ENCODE measurements around the gene SPDYE16.
"Not testable (repeated sequence)": the region's sequence is repeated elsewhere in the genome, so short reads cannot be mapped to it uniquely, and the experiment has no call there.

Gene SPDYE16, protein sequence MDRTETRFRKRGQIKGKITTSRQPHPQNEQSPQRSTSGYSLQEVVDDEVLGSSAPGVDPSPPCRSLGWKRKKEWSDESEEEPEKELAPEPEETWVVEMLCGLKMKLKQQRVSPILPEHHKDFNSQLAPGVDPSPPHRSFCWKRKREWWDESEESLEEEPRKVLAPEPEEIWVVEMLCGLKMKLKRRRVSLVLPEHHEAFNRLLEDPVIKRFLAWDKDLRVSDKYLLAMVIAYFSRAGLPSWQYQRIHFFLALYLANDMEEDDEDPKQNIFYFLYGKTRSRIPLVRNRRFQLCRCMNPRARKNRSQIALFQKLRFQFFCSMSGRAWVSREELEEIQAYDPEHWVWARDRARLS

DNA sequence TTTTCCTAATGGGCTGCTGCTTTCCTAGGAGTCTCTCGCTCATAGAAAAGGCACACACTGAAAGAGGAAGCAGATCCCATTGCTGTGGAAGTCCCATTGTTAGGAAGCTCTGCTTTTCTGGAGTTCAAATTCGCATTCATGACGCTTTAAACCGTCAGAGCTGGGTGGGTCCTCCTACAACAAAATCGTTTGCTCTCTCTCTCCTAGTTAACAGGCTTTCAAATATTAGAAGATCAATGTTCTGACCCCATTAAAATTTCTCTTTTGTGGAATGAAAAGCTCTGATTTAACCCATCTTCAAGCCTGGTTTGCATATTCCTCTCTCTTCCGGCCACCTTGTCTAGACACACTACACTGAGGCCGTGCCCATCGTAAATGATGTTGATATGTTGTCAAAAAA is at the start of gene SPDYE16:
Gene SPDYE16 (minus strand): TSS at position 101 of the 400 bp plus-strand sequence. CDS start 1,838 bp downstream, outside the sequence.
- DNase-seq (ENCODE audit: low spot score) = not testable (repeated sequence)

DNA sequence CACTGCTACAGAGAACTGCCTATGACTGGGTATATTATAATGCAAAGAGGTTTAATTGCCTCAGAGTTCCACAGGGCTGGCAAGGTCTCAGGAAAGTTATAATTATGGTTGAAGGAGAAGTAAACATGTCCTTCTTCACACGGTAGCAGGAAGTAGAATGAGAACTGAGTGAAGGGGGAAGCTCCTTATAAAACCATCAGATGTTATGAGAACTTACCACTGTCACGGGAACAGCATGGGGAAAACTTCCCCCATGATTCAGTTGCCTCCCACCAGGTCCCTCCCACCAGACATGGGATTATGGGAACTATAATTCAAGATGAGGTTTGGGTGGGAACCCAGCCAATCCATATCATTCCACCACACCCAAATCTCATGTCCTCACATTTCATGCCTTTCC is 49.6 kb upstream of the SPDYE16 start:
- not testable (repeated sequence) for DNase-seq (ENCODE audit: low spot score)

DNA sequence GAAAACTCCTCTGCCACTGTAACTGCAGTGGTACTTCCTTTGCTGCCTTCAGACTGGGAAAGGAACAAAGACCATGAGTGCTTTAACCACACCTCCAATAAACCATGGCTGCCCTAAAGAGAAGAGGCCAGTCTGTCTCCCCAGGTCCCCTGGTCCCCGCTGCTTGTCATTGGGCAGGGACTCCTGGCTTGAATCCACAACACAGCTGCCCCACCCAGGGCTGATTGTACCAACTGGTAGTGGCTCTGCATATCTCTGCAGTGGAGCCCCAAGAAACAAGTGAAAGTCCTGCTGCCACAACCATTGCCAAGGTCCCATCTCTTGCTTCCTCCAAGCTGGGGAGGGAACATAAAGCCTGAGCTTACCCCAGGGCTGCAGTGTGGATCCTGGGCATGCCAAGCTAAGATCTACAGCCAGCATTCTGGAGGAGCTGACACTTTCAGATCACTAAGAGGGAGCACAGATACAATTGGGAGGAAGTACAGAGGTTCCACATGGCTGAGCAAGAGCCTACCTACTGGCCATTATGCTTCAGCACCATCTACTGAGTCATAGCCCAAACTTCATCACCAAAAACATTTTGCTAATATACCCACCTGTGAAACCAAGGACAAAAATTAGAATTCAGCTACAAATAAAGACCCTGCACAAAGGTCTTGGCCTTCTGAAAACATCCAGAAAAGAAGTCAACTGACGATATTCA is 48.7 kb upstream of the SPDYE16 start:
- DNase-seq (ENCODE audit: low spot score) = not testable (repeated sequence)

DNA sequence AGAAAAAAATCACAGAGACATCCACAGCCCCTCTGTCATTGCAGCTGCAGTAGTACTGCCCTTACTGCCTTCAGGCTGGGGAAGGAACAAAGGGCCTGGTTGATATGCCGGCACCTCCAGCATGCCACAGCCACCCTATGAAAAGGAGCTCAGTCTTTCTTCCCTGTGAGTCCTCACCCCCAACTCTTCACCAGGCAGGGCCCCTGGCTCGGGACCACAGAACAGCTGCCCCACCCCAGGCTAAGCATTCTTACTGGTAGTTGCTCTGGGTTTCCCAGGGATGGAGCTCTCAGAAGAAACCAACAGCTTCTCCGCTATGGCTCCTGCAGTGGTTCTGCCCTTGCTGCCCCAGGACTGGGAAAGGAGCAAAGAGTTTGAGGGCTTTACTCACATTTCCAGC is 47.9 kb upstream of the SPDYE16 start:
- not testable (repeated sequence) for DNase-seq (ENCODE audit: low spot score)

DNA sequence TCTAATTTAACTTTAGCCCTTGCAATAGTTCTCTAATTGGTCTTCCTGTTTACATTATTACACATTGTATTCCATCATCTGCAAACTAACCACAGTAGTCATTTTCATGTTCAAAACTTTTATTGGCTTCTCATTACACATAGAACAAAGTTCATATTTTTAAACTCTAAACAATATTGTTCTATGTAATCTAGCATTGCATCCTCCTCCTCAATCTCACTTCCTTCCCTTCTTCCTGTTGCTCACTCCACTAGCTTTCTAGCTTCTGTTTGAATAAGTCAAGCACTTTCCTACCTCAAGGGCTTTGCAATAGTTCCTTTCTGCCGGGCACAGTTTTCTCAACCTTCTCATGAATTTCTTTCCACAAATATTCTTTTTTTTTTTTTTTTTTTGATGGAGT is 45.5 kb upstream of the SPDYE16 start:
- DNase-seq (ENCODE audit: low spot score) = not testable (repeated sequence)

DNA sequence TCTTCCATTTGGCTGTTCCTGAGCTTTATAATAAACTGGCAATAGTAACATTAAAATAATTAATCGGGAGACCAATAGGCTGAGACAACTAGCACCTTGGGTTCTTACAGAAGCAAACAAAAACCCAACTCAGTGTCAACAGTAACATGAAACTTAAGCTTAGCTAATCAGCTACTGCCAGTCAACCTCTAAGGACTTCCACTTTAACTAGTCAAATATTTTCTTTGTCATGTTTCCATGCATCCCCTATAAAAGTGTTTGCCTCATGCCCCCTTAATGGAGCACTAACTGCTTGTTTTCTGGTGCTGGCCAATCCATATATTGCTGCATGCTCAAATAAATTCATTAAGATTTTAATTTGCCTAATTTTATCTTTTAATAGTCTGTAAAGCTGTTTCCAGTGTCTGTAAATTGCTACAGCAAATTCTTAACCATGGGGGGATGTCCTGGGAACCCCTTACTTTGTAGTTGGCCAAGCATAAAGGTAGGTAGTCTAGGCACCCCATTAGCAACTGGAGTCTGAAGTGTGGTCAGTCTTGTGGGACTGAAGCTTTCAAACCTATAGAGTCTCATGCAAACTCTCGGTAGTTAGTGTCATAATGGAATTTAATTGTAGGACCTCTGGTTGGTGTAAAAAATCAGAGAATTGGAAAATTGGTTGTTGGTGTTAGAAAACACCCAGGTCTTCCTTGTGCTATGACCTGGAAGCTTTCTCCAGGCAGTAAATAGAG is 43.7 kb upstream of the SPDYE16 start:
- not testable (repeated sequence) for DNase-seq (ENCODE audit: low spot score)

DNA sequence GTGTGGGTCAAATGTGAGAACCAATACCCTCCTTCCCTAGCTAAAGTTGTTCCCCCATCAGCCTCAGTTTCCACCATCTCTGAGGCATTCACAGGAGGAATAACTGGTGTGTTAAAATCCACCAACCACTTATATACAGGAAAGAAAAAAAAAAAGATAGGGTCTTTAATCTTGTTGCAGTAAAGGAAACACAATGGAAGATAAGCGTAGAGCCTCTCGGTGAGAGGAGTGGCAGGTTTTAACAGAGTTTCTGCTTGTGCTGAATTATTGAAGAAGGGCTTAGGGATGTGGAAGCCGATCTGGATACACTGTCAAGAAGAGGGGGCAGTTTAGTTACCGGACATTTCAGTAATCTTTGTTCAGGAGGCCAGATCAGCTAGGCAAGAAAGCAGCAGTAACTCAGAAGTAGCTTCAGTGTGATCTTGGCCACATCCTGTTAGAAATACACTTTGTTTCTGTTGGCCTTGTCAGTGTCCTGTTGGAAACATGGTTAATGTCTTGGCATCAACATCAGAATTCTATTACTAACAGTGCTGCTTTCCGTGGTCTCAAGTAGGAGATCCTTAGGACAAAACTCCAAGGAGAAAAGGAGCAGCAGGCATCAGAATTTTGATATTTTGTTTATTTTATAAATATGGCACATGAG is 40.7 kb upstream of the SPDYE16 start:
- DNase-seq (ENCODE audit: low spot score) = not testable (repeated sequence)

DNA sequence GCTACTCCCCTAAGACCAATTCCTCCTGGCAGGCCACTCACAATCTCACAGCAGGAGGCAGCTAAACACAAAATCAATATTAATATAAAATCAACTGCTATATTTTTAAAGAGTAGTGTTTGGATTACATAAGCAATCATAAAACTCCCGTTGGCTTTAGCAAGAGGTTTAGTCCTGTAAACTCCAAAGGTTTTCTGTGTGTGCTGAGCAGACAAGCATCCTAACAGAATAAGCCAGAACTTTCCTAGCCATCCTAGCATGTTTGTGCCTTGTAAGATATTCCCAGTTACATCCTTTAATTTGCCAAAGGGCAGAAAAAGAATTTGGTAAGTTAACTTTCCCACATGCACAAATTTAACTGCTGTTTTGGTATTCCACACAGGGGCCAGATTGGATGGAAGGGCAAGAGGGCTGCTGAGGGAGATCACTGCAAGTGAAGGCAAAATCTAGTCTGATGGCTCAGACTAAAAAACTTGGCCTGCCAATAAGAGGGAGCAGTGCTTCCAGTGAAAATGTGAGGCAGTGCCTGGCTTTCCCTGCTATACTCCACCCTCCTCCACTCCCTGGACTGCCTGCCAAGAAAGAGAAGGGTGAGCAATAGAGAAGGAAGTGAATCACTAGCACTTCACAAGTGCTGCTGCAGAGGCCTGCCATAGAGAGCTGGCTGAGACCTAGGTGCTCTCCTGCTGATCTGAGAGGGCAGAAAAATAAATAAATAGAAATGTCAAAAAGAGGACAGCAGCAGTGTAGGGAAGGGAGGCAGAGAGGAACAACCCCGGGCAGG is 39.9 kb upstream of the SPDYE16 start:
- DNase-seq (ENCODE audit: low spot score) = not testable (repeated sequence)

DNA sequence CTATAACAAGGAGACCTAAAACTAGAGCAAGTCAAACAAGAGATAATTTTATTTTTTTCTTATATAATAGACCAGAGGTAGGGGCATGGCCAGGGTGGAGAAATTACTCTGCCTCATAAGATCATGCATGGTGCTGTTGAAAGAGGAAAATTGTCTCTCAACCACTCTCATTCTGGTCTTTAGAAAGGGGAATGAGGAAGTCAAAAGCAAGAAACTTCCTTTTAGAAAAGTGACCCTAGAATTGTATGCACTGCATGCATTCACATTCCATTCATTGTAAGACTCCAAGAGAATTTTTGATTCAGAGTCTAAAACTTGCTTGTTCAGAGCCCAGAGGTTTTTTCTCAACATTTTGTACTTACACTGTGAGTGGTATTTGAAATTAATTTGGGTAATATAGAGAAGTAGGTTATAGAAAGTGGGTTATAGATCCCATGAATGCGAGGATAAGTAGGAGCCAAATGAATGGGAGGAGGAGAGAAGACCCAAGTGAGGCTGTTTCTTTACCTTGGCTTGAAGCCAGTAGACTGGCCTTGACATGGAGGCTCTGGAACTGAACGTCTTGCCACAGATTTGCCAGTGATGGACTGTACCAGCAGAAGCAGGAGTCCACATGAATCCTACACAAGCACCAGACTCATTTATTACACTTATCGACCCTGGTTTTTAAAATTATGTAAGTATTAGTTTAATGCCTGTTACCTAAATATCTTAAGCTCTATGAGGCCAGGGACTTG is 33.0 kb upstream of the SPDYE16 start:
- not testable (repeated sequence) for DNase-seq (ENCODE audit: low spot score)

DNA sequence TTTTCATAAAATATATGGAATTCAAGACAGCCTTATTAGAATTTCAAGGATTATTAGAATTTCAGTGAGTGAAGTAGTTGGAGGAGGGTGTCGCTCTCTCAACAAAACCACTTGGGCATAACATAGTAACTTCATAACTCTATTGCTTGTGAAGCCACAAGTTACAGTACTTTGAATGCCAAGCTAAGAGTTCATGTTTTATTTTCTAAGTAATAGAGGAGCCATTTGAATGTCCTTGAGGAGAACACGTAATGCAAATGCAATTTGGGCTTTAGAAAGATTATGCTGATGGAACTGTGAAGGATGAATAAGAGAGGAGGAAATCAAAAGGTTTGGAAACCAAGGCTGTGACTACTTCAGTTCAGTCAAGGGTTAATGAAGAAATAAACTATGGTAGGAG is 32.3 kb upstream of the SPDYE16 start:
- DNase-seq (ENCODE audit: low spot score) = not testable (repeated sequence)

DNA sequence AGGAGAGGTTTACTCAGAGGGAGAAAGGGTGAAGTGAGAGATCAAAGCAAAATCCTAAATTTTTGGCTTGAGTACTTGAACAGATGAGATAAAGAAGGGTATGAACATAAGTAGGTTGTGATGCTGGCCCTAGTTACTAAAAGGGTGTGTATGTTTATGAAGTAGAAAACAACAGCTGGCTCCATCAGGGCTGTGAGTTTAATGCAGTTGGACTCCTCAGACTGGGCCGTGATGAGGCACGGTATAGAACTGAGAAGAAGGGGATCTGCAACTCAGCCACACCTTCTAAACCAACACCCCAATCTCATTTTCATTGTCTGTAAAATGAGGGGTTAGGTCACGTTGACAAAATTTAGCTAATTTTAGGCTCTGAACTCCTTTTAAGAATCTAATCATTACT is 29.2 kb upstream of the SPDYE16 start:
- not testable (repeated sequence) for DNase-seq (ENCODE audit: low spot score)

DNA sequence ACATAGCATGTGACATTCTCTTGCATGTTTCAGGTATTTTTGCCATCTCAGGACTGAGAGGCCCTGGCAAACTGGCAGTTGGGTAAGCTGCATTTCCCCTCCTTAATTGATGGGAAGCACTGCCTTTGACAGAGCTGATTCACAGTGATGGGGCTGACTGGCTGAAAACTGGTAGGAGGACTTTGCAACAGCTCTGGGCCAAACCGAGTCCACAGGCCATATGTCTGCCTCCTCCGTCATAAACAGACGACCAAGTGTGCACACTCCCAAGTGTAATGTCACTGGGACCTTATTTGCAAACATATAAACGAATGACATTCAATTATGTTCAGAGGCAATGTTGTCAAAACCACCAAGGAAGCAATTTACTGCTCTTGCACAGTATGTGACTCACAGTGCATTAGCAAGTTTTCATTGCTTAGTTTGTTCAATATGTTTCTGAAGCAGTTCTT is 27.3 kb upstream of the SPDYE16 start:
- not testable (repeated sequence) for DNase-seq (ENCODE audit: low spot score)

DNA sequence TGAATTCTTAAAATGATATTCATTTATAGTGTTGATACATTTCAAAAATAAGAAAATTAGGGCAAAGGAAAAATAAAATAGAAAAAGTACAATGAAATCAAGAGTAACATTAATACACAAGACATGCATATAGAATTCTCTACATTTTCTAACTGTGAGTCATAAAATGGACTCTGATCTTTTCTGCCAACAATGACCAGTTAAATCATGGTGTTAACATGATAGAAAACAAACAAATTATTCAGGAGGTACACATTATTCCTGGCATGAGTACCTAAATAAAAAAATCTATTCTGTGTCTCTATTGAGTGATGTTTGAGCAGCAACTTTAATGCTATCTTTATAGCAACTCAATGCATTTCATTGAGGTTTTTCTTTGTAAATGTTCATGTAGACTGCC is 25.6 kb upstream of the SPDYE16 start:
- not testable (repeated sequence) for DNase-seq (ENCODE audit: low spot score)

DNA sequence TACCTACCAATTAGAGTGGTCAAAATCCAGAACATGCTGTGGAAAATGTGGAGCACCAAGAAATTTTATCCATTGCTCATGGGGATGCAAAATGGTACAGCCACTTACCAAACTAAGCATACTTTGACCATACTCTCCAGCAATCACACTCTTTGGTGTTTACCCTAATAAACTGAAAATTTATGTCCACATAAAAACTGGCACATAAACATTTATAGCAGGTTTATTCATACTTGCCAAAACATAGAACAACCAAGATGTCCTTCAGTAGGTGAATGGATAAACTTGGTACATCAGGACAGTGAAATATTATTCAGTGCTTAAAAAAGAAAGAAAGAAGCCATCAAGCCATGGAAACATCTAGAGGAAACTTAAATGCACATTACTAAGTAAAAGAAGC is 24.7 kb upstream of the SPDYE16 start:
- DNase-seq (ENCODE audit: low spot score) = not testable (repeated sequence)

DNA sequence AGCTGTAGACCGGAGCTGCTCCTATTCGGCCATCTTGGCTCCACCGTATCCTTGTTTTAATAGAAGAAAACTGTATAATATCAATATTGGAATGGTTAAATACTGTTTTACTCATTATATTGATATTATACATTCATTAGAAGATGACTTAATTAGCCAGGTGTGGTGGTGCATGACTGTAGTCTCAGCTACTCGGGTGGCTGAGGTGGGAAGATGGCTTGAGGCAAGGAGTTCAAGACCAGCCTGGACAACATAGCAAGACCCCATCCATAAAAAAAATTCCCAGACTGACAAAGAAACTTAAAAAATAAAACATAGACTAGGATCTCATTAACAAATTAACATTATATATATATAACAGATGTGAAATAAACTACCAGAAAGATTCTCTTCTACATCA is 24.2 kb upstream of the SPDYE16 start:
- DNase-seq (ENCODE audit: low spot score) = not testable (repeated sequence)

DNA sequence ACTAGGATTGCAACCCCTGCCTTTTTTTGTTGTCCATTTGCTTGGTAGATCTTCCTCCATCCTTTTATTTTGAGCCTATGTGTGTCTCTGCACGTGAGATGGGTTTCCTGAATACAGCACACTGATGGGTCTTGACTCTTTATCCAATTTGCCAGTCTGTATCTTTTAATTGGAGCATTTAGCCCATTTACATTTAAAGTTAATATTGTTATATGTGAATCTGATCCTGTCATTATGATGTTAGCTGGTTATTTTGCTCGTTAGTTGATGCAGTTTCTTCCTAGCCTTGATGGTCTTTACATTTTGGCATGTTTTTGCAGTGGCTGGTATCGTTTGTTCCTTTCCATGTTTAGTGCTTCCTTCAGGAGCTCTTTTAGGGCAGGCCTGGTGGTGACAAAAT is 21.9 kb upstream of the SPDYE16 start:
- not testable (repeated sequence) for DNase-seq (ENCODE audit: low spot score)

DNA sequence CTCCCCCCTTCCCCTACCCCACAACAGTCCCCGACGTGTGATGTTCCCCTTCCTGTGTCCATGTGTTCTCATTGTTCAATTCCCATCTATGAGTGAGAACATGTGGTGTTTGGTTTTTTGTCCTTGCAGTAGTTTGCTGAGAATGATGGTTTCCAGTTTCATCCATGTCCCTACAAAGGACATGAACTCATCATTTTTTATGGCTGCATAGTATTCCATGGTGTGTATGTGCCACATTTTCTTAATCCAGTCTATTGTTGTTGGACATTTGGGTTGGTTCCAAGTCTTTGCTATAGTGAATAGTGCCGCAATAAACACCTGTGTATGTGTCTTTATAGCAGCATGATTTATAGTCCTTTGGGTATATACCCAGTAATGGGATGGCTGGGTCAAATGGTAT is 18.2 kb upstream of the SPDYE16 start:
- DNase-seq (ENCODE audit: low spot score) = not testable (repeated sequence)

DNA sequence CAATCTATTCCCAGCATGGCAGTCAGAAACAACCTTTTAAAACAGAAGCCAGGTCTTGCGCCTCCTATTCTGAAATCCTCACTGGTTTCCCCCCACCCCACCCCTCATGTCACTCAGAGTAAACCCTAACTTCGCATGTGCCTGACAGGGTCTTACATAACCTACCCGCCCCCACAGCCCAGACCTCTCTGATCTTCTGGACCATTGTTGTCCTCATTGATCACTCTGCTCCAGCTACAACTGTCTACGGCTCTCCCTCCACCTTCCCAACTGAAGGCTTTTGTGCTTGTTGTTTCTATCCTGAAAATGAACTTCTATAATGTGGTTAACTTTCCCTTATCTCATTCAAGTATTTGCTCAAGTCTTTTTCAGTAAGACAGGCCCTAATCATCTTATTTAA is 17.1 kb upstream of the SPDYE16 start:
- DNase-seq (ENCODE audit: low spot score) = not testable (repeated sequence)

DNA sequence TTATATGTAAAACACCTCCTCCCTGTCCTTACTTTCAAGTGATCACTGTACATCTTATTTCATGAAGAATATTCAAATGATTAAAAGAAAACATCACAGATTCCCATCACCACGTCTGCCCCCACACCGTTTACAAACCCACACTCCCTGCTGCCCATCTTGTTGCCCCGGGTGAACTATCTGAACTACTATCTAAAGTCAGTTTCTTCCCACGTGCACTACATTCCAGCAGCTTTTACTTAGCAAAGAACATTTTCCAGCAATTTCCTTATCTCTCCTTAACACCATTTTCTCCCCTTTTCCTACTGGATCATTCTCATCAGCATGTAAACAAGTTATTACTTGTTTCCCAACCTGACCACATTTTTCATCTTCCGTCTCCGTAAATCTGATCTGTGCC is 16.6 kb upstream of the SPDYE16 start:
- not testable (repeated sequence) for DNase-seq (ENCODE audit: low spot score)

DNA sequence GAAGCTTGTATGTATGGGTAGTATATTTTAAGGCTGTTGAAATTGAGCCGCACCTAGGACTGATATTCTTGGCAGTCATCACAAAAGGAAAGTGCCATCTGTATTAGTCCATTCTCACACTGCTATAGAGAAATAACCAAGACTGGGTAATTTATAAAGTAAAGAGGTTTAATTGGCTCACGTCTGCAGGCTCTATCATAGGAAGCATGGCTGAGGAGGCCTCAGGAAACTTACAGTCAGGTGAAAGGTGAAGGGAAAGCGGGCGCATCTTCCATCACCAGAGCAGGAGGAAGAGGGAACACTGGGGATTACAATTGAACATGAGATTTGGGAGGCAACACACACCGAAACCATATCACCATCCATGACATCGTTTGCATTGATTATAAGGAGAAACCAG is 8.9 kb upstream of the SPDYE16 start:
- not testable (repeated sequence) for DNase-seq (ENCODE audit: low spot score)

Data from HuH-7 (cell line).